NCI-H2196 (cell line): ENCODE data around the gene TSPYL1.
"Not testable (repeated sequence)": the region's sequence is repeated elsewhere in the genome, so short reads cannot be mapped to it uniquely, and the experiment has no call there.

Experiments
- DNase-seq: peaks from one replicate; lab custom pipeline; 2025; ENCODE audit not compliant: unreplicated experiment; lab: John Stamatoyannopoulos, UW

TSPYL1 gene

GRCh38 chr6:116298973-116299372 is 19.2 kb upstream of the TSPYL1 start:
- no peak for DNase-seq

GRCh38 chr6:116298273-116298672 is 18.5 kb upstream of the TSPYL1 start:
- DNase-seq: no peak

- DNase-seq: no peak
Measured at GRCh38 chr6:116292553-116292952, 12.8 kb upstream of the TSPYL1 start.

- no peak for DNase-seq
Measured at GRCh38 chr6:116291701-116292396, 12.1 kb upstream of the TSPYL1 start.

- no peak for DNase-seq
Measured at GRCh38 chr6:116290799-116291198, 11.1 kb upstream of the TSPYL1 start.

GRCh38 chr6:116289876-116290275 is 10.1 kb upstream of the TSPYL1 start:
- no peak for DNase-seq

- peak; percentile 32 for DNase-seq
Measured at GRCh38 chr6:116287689-116288282, 8.1 kb upstream of the TSPYL1 start.

- DNase-seq: no peak
Measured at GRCh38 chr6:116286773-116287358, 7.1 kb upstream of the TSPYL1 start.

GRCh38 chr6:116284984-116285383 is 5.3 kb upstream of the TSPYL1 start:
- DNase-seq: not testable (repeated sequence)

- DNase-seq: no peak
Measured at GRCh38 chr6:116283191-116283590, 3.5 kb upstream of the TSPYL1 start.

- no peak for DNase-seq
Measured at GRCh38 chr6:116282698-116283097, 3.0 kb upstream of the TSPYL1 start.

- no peak for DNase-seq
Measured at GRCh38 chr6:116280933-116281316, 1.2 kb upstream of the TSPYL1 start.

- no peak for DNase-seq
Measured at GRCh38 chr6:116280161-116280932, 617 bp upstream of the TSPYL1 start.

GRCh38 chr6:116278854-116279231 is 887 bp downstream of the TSPYL1 start:
- DNase-seq: peak; percentile 23

- DNase-seq: no peak
Measured at GRCh38 chr6:116278481-116278829, 1.3 kb downstream of the TSPYL1 start.

GRCh38 chr6:116277124-116277523 is 2.6 kb downstream of the TSPYL1 start:
- no peak for DNase-seq

- no peak for DNase-seq
Measured at GRCh38 chr6:116271149-116271708, 8.5 kb downstream of the TSPYL1 start.

GRCh38 chr6:116268589-116269293 is 11.0 kb downstream of the TSPYL1 start:
- peak; percentile 69 for DNase-seq

- DNase-seq: no peak
Measured at GRCh38 chr6:116267836-116268588, 11.7 kb downstream of the TSPYL1 start.

GRCh38 chr6:116266803-116267202 is 12.9 kb downstream of the TSPYL1 start:
- no peak for DNase-seq
